A673 (cell line): Measurements from ENCODE around the gene EEFSEC. TPM values are rescaled to one million over a fixed set of nuclear protein-coding genes. Genes with fewer than 3 reads are reported as not detected.

Experiments used
- BruUV-seq: library from RNA; stranded (reverse); fragments of 400-500 nt; replicated peaks from 2 replicates; lab custom pipeline; 2021; lab: Mats Ljungman, UMichigan
- CTCF ChIA-PET: fragments of 300-600 bp; sonication (Branson Sonifier 250); formaldehyde crosslinking; loops from one replicate; lab custom pipeline; 2022; ENCODE audit warnings: antibody characterized with exemption; lab: Charles Lee
- POLR2A ChIA-PET: fragments of 300-600 bp; sonication (Branson Sonifier 250); formaldehyde crosslinking; loops from one replicate; lab custom pipeline; 2022; ENCODE audit warnings: antibody characterized with exemption; ENCODE audit not compliant: low non-redundant PET; lab: Charles Lee
- DNase-seq: peaks from one replicate; pipeline ENCODE4 v3.0.0-alpha.2; 2015; ENCODE audit warnings: low spot score
- H3K27ac ChIP-seq: fragments of 200-600 bp; sonication (generic); 2 replicates; pipeline ENCODE4 v1.5.1; 2016; ENCODE audit warnings: mixed run types, low read depth, mild to moderate bottlenecking, mixed read lengths, antibody characterized with exemption, low read length; ENCODE audit not compliant: poor library complexity, severe bottlenecking
- H3K27me3 ChIP-seq: fragments of 200-600 bp; sonication (generic); replicated peaks from 2 replicates; pipeline ENCODE4 v1.6.1; 2017; ENCODE audit warnings: mixed run types, low read depth, mild to moderate bottlenecking, mixed read lengths, antibody characterized with exemption, low read length; ENCODE audit not compliant: insufficient read depth, poor library complexity
- H3K36me3 ChIP-seq: fragments of 200-600 bp; sonication (generic); 2 replicates; pipeline ENCODE4 v1.6.1; 2016; ENCODE audit warnings: mixed run types, mild to moderate bottlenecking, mixed read lengths, antibody characterized with exemption, low read length; ENCODE audit not compliant: insufficient read depth, poor library complexity, severe bottlenecking
- H3K4me1 ChIP-seq: fragments of 200-600 bp; sonication (generic); 2 replicates; pipeline ENCODE4 v1.6.1; 2017; ENCODE audit warnings: mixed run types, mild to moderate bottlenecking, mixed read lengths, antibody characterized with exemption, low read length; ENCODE audit not compliant: insufficient read depth, poor library complexity, severe bottlenecking
- H3K4me3 ChIP-seq: fragments of 200-600 bp; sonication (generic); 2 replicates; pipeline ENCODE4 v1.5.1; 2016; ENCODE audit warnings: low read depth, mixed run types, mild to moderate bottlenecking, mixed read lengths, low read length; ENCODE audit not compliant: poor library complexity, severe bottlenecking
- H3K9me3 ChIP-seq: fragments of 200-600 bp; sonication (generic); 2 replicates; pipeline ENCODE4 v1.6.1; 2016; ENCODE audit warnings: mixed run types, low read depth, mild to moderate bottlenecking, mixed read lengths, antibody characterized with exemption, low read length; ENCODE audit not compliant: poor library complexity, severe bottlenecking
- EZH2 ChIP-seq: fragments of 200-600 bp; sonication (generic); IDR thresholded peaks from 2 replicates; pipeline ENCODE4 v1.6.1; 2017; ENCODE audit warnings: borderline replicate concordance, low read depth, mild to moderate bottlenecking, mixed read lengths, antibody characterized with exemption, low read length; ENCODE audit not compliant: poor library complexity, severe bottlenecking
- intact Hi-C: fragments of 100-400 bp; cut with micrococcal nuclease; formaldehyde crosslinking; loops from one replicate; pipeline ENCODE4 v1.10.0; 2022; ENCODE audit not compliant: unreplicated experiment
- total RNA-seq: library from RNA; stranded (reverse); gene quantifications from 2 replicates; pipeline ENCODE4 v1.2.3, GENCODE V29; 2021
- TF ChIP-seq, protein P1 (sequence below): fragments of 300-800, 200-600 bp; sonication (generic); conservative IDR thresholded peaks from 2 replicates; pipeline ENCODE4 v1.5.1; 2017; ENCODE audit warnings: low read depth, mild to moderate bottlenecking, antibody characterized with exemption, low read length, moderate library complexity, mixed read lengths

The EEFSEC gene
- total RNA-seq, 1 experiment from 2014 or later: 19.7 TPM

DNA sequence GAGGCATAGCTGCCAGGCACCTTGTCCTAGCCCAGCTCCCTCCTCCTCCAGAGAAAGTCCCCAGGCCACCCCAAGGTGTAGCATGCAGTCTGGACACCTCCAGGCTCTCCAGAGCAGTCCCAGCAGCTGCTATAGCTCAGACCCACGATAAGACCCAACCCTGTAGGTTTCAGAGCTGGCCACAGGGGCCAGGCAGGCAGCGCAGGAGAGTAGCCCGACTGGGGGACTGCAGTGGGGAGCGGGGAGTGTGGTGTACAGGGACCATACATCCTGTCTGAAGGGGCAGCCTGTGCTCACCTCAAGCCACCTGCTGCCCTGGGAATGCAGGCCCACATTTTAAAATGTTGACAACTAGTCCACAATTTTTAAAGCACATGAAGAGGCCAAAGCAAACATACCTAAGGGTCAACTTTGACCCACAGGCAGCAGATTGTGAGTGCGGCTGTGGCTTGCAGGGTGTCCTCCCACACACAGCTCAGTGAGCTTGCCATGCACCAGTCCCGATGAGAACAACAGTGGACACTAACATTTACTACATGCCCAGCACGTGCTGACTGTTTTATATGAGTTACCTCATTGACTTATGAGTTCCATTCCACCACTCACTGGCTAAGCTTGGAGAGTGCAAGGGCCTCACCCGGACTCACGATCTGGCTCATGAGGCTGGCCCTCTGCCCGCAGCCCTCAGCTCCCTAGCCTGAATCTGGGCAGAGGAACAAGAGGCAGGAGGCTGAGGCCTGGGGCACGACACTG is 232.0 kb downstream of the EEFSEC start:
- H3K4me1 ChIP-seq: no peaks in the 10 kb centered on the region
- intact Hi-C loops: no loop called here
- POLR2A ChIA-PET: no interaction called here
- no peak overlapping the region for H3K27ac ChIP-seq
- no peak for TF ChIP-seq EZH2
- TF ChIP-seq, protein P1, sequence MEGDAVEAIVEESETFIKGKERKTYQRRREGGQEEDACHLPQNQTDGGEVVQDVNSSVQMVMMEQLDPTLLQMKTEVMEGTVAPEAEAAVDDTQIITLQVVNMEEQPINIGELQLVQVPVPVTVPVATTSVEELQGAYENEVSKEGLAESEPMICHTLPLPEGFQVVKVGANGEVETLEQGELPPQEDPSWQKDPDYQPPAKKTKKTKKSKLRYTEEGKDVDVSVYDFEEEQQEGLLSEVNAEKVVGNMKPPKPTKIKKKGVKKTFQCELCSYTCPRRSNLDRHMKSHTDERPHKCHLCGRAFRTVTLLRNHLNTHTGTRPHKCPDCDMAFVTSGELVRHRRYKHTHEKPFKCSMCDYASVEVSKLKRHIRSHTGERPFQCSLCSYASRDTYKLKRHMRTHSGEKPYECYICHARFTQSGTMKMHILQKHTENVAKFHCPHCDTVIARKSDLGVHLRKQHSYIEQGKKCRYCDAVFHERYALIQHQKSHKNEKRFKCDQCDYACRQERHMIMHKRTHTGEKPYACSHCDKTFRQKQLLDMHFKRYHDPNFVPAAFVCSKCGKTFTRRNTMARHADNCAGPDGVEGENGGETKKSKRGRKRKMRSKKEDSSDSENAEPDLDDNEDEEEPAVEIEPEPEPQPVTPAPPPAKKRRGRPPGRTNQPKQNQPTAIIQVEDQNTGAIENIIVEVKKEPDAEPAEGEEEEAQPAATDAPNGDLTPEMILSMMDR: no peak
- H3K27me3 ChIP-seq: no peaks in the 10 kb centered on the region
- BruUV-seq: no TSS peak
- no peak overlapping the region for H3K4me3 ChIP-seq
- no peak for DNase-seq
- CTCF ChIA-PET: no interaction called here
- no peaks in the 10 kb centered on the region for H3K9me3 ChIP-seq
- no peaks in the 10 kb centered on the region for H3K36me3 ChIP-seq

GRCh38 chr3:128388932-128389331 is 235.7 kb downstream of the EEFSEC start:
- BruUV-seq: no TSS peak
- CTCF ChIA-PET: no interaction called here
- DNase-seq: no peak
- Histone ChIP-seq H3K27ac (no peak overlapping the region), H3K9me3 (no peaks in the 10 kb centered on the region), H3K27me3 (no peaks in the 10 kb centered on the region), H3K4me1 (no peaks in the 10 kb centered on the region), H3K36me3 (no peaks in the 10 kb centered on the region), H3K4me3 (no peak overlapping the region)
- TF ChIP-seq EZH2: no peak
- TF ChIP-seq, protein P1: no peak
- intact Hi-C loops: no loop called here
- POLR2A ChIA-PET: no interaction called here

- CTCF ChIA-PET: no interaction called here
- BruUV-seq: no TSS peak
- Histone ChIP-seq H3K4me3 (no peak overlapping the region), H3K4me1 (no peaks in the 10 kb centered on the region), H3K27ac (no peak overlapping the region), H3K36me3 (no peaks in the 10 kb centered on the region), H3K9me3 (no peaks in the 10 kb centered on the region), H3K27me3 (no peaks in the 10 kb centered on the region)
- intact Hi-C loops: no loop called here
- no peak for TF ChIP-seq EZH2
- TF ChIP-seq, protein P1: no peak
- no peak for DNase-seq
- POLR2A ChIA-PET: no interaction called here
Measured at GRCh38 chr3:128390867-128391266, 237.6 kb downstream of the EEFSEC start.
